H1 (cell line): ENCODE data around the gene TMED10. TPM values are rescaled to one million over a fixed set of nuclear protein-coding genes. Genes with fewer than 3 reads are reported as not detected.

ENCODE experiments used
- MAFK ChIP-seq: IDR thresholded peaks from 2 replicates; pipeline ENCODE4 v1.6.1; 2012; ENCODE audit warnings: low read depth, mild to moderate bottlenecking, improper control_type of control experiment, low read length
- polyA plus RNA-seq, 7 experiments: library from polyadenylated mRNA; depleted of rRNA in 3 of 7; stranded (reverse) in 5 of 7; unstranded in 2 of 7; fragments of >200 nt in 5 of 7; fragments of 200-250 nt in 2 of 7; gene quantifications; 1 replicate in 5 of 7; 2 replicates in 1 of 7; 4 replicates in 1 of 7; pipeline versions ENCODE4 v1.2.1 to v1.2.3, GENCODE V29; 2011 to 2013; ENCODE audit warnings: missing spikeins in 2 of 7, mixed read lengths in 2 of 7
- total RNA-seq: library from RNA; stranded (reverse); fragmentation: NEBNext Ultra II Directional; extraction: Animal tissue kit (Norgen Biotek cat#: 25700); gene quantifications from 2 replicates; pipeline ENCODE4 v1.2.1, GENCODE V29; 2021

TMED10 gene
- total and polyA plus RNA-seq, 2 of the 8 experiments (the other 6 are each of a cell fraction or from before 2014, with no cell fraction given): 218 to 250 TPM

GRCh38 chr14:75095690-75096089, 80.7 kb downstream of the TMED10 start (continued):
- TF ChIP-seq MAFK: no peak
